Ectodermal cell (in vitro differentiated cells): Measurements from ENCODE around the gene MMP24OS. TPM values are rescaled to one million over a fixed set of nuclear protein-coding genes. Genes with fewer than 3 reads are reported as not detected.
A peak's percentile ranks its signal among the peaks of the same experiment; 100 is the strongest.

ENCODE experiments used
- H3K27ac ChIP-seq: 2 replicates; pipeline ENCODE4 v1.7.0; 2013; ENCODE audit warnings: mild to moderate bottlenecking, low read depth, low read length; ENCODE audit not compliant: insufficient read depth, poor library complexity, severe bottlenecking
- H3K27me3 ChIP-seq: 2 replicates; pipeline ENCODE4 v1.7.0; 2013; ENCODE audit warnings: mild to moderate bottlenecking, low read length; ENCODE audit not compliant: insufficient read depth, control insufficient read depth, poor library complexity, severe bottlenecking
- H3K36me3 ChIP-seq: one replicate; pipeline ENCODE4 v1.7.0; 2013; ENCODE audit warnings: low read length; ENCODE audit not compliant: control insufficient read depth, insufficient read depth
- H3K4me1 ChIP-seq: one replicate; pipeline ENCODE4 v1.7.0; 2013; ENCODE audit warnings: low read length; ENCODE audit not compliant: control insufficient read depth, insufficient read depth
- H3K4me3 ChIP-seq: 2 replicates; pipeline ENCODE4 v1.7.0; 2013; ENCODE audit warnings: low read depth, low read length, control low read depth; ENCODE audit not compliant: insufficient read depth
- H3K9me3 ChIP-seq: 2 replicates; pipeline ENCODE4 v1.7.0; 2013; ENCODE audit warnings: mild to moderate bottlenecking, low read length, moderate library complexity; ENCODE audit not compliant: control insufficient read depth
- WGBS, 2 experiments: methylation state at CpG; one replicate each; pipeline ENCODE4 v1.1.7; 2013; ENCODE audit warnings: missing lambda C conversion rate in 2 of 2; 5-methylcytosine and 5-hydroxymethylcytosine counted together
- polyA plus RNA-seq, 4 experiments: library from polyadenylated mRNA; stranded (reverse); fragments of 50-300 nt; gene quantifications; one replicate each; pipeline ENCODE4 v1.2.3, GENCODE V29; 2013

Gene MMP24OS
- 44.7 TPM for polyA plus RNA-seq (2013, experiment 1 of 4)
- polyA plus RNA-seq (2013, experiment 2 of 4) = 41.8 TPM
- 49.5 TPM for polyA plus RNA-seq (2013, experiment 3 of 4)
- 55.7 TPM for polyA plus RNA-seq (2013, experiment 4 of 4)

DNA sequence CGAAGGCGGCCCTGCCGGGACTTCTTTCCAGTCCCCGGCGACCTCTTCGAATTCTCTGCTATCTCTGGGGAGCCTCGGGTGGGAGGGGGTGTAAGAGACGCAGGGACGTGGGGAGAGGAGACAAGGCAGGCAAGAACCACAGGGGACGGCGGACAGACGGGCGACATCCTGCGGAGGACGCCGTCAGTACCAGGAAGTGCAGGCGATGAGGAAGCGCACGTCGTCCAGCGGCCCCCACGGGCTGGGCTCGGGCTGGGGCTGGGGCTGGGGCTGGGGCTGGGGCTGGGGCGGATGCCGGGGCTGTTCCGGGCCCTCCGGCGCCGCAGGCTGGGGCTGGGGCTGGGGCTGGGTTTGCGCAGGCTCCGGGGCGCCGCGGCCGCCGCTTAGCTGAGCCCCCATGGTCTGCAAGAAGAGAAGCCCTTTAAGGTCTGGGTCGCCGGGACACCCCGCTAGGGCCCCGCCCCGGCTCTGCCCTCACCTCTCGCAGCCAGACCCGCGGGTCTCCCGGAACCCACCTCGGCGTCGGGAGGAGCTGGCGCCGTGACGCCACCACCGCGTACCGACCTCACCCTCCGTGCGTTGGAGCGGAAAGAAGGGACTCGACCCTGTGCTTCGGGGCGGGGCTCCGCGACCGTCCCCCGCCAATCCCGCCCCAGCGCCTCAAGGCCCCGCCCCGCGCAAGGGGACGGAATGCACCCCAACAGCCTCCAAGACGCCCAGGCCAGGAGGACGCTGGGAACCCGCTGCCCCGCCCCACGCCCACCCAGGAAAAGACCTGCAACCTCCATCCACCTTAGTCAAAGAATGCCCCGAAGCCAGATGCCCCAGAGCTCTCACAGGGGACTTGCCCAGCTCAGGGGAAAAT is at the start of gene MMP24OS:
TSS of gene MMP24OS (minus strand) at position 592 of the 865 bp plus-strand sequence. CDS start at position 399, 193 bp downstream.
- peak within 1 kb of the TSS; percentile 75 for H3K27ac ChIP-seq
- no peaks in the 10 kb centered on the region for H3K27me3 ChIP-seq
- no peaks in the 10 kb centered on the region for H3K9me3 ChIP-seq
- WGBS, 2 experiments = 1% methylated on average over 76 of the region's 76 CpGs
- peak within 1 kb of the TSS; percentile 72 for H3K4me3 ChIP-seq
- H3K4me1 ChIP-seq = no peaks in the 10 kb centered on the region
- H3K36me3 ChIP-seq = peaks cover 29% of the 10 kb centered on the region

DNA sequence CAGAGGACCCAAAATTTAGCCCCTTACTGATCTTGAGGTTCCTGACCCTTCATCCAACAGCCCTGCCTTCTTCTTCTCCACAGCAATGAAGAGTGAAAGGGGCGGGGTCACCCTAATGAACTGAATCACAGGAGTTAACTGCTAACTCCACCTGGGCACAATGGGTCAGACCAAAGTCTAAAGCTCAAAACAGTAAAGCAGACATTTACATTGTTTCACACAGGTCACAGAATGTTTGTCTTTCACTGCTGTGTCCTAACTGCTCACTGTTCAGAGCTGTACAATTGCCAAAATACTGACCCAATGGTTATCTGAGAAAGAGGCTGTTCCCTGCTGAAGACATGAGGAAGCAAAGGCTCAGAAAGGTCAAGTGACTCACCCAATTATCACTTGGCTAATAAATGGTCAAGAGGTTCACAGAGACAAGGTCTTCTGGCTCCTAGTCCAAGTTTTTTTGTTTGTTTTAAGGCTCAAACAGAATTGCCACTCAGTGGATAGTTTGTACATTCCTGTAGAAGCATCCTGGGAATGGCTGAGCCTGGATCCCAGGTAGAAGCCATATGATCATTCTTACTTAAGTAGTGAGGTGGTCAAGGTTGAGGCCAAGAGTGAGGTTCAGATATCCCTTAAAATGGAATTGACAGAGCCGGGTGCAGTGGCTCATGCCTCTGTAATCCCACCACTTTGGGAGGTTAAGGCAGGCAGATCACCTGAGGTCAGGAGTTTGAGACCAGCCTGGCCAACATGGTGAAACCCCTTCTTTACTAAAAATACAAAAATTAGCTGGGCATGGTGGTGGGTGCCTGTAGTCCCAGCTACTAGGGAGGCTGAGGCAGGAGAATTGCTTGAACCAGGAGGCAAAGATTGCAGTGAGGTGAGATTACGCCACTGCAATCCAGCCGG is 49.4 kb upstream of the MMP24OS start:
- H3K9me3 ChIP-seq = no peaks in the 10 kb centered on the region
- no peaks in the 10 kb centered on the region for H3K36me3 ChIP-seq
- no peaks in the 10 kb centered on the region for H3K27me3 ChIP-seq
- 90 to 93% methylated on average over 4 of the region's 4 CpGs for WGBS, 2 experiments
- peaks cover 2% of the 10 kb centered on the region for H3K4me1 ChIP-seq
- no peak overlapping the region for H3K4me3 ChIP-seq
- H3K27ac ChIP-seq = no peak overlapping the region

DNA sequence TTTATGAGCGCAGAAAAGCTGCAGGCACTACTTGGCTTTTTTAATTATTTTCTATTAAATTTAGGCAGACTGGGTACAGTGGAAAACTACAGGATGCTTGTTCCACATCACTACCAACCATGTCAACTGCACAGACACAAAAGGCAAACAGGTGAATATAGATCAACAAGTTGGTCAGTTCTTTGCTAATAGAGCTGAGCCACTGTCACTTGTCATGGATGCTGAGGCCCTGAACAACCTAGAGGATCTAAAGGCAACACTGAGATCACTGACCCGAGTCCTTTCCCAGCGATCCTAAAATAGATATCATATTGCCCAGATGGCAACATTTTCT is 48.8 kb upstream of the MMP24OS start:
- 81 to 93% methylated on average over 3 of the region's 3 CpGs for WGBS, 2 experiments
- no peak overlapping the region for H3K27ac ChIP-seq

DNA sequence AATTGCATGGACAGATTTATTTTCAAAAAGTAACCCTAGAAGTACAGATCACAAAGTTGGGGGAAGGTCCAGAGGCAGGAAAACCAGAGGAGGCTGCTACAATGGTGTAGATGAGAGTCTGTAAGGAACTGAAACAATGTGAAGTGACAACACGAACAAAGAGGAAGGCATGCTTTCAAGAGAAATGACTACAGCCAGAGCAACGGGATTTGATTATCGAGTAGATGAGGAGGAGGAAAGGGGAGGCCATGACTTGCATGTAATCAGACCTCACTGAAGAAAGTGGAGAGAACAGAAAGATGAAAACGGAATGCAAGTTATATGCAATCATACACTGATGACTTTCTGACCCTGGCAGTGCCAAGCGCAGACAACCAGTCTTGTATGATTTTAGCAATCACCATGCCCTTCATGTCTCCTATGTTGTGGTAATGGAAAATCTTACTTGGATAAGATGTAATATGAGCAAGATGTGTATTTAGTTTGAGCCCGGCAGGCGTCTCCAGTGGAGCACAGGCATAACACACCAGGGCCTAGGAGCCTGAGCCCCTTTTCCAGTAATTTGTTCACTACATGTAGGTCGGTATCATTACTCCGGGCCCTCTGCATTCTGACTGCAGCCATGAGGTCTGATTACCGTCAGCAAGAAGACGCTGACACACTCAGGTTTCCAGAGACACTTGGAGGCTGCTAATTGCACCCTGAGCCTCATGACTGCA is 48.3 kb upstream of the MMP24OS start:
- Histone ChIP-seq H3K27ac (no peak overlapping the region), H3K4me3 (no peak overlapping the region), H3K9me3 (no peaks in the 10 kb centered on the region), H3K36me3 (no peaks in the 10 kb centered on the region), H3K4me1 (peaks cover 2% of the 10 kb centered on the region), H3K27me3 (no peaks in the 10 kb centered on the region)
- WGBS, 2 experiments = 85 to 90% methylated on average over 11 of the region's 11 CpGs

More for the DNA sequence above, 48.8 kb upstream of the MMP24OS start:
- Histone ChIP-seq H3K36me3 (no peaks in the 10 kb centered on the region), H3K27me3 (no peaks in the 10 kb centered on the region), H3K9me3 (no peaks in the 10 kb centered on the region), H3K4me3 (no peak overlapping the region), H3K4me1 (peaks cover 2% of the 10 kb centered on the region)

DNA sequence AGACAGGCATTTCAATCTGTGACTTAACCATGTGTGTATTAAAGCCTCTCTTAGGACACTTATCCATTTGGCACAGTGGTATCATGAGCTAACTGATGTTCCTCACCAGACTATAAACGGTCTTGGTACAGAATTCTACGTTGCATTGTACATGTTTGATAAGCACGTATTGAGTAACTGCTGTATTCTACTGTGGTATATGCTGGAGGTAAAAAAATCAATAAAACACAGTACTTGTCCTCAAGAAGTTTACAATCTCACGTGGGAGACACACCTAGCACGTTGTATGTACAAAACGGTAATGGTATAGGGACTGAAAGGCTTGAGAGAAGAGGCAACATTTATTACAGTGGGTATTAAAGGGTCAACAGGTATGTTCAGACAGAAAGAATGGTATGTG is 47.5 kb upstream of the MMP24OS start:
- Histone ChIP-seq H3K4me3 (no peak overlapping the region), H3K27ac (no peak overlapping the region), H3K27me3 (no peaks in the 10 kb centered on the region), H3K9me3 (no peaks in the 10 kb centered on the region), H3K4me1 (peaks cover 2% of the 10 kb centered on the region), H3K36me3 (no peaks in the 10 kb centered on the region)
- 95% methylated on average over 6 of the region's 6 CpGs for WGBS, 2 experiments

DNA sequence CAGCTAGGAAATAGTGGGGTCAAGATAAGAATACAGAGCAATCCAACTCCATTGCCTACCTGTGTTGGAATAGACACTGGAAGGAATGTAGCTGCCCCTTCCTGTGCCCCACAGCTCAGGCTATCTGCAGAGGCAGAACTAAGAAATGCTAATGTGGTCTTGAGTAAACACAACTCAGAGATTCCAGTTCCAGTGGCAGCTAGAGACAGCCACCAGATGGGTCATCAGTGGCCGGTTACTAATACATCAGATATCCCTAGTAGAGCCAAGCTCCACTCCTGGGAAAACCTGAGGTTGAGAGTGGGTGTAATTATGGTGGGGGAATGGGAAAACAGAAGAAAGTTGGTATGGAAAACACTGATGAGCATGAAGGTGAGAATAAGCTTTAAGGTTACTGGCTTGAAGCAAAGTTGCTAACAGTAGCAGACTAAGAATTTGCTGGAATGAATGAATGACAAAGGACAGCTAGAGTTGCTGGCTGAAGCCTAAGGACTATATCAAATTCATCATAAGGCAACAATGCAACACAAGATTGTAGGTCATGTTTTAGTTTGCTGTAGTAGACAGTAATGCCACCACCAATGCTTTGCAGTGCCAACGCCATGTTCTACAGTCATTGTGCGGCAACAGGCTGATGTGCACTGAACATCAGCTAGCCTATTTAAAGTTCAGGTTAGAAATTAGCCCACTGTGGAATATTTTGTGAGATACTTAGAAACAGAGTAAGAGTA is 42.6 kb upstream of the MMP24OS start:
- Histone ChIP-seq H3K27ac (no peak overlapping the region), H3K4me3 (no peak overlapping the region), H3K4me1 (no peaks in the 10 kb centered on the region), H3K27me3 (no peaks in the 10 kb centered on the region), H3K36me3 (no peaks in the 10 kb centered on the region), H3K9me3 (no peaks in the 10 kb centered on the region)
- 91 to 93% methylated on average over 3 of the region's 3 CpGs for WGBS, 2 experiments

DNA sequence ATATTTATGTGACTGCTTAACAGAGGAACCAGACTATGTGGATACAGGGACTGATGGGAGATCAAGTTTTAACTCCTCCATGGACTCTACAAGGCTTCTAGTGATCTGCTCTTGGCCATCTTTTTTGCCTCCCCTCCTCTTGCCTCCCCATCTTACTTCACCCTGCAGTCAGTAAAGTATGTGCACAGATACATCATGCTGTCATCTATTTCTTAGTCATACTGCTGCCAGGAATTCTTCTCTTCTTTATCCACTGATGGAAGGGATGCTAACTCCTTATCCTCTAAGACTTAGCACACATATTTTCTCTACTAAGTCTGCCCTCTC is 41.9 kb upstream of the MMP24OS start:
- Histone ChIP-seq H3K27ac (no peak overlapping the region), H3K9me3 (no peaks in the 10 kb centered on the region), H3K36me3 (no peaks in the 10 kb centered on the region), H3K27me3 (no peaks in the 10 kb centered on the region), H3K4me1 (no peaks in the 10 kb centered on the region), H3K4me3 (no peak overlapping the region)

DNA sequence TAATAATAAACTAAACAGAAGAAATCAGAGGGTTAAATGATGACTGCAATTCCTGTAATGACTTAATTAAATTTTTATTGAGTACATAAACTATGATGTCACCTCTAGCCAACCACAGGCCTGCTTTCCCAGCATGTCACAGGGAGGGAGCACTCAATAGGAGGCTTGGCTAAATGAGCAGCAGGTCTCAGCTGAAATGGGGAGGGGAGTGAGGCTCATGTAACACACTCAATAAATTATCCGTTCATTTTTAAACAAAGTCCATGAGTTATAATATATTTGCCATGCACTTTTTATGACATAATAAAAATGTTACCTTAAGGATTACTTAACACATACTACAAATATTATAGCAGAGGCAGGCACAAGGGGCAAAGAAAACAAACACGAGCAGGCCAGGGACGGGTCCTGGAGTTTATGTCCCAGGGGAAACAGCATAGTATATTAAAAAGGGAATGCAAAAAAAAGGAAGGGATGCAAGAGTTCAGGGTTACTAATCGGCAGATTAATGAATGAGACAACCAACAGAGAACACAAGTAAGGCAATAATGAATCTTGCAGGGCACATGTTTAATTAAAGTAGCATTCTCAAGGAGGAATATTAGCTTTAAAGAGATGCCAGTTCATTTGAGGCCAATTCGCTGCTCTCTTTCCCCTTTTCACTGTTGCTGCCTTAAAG is 41.4 kb upstream of the MMP24OS start:
- Histone ChIP-seq H3K4me1 (no peaks in the 10 kb centered on the region), H3K36me3 (no peaks in the 10 kb centered on the region), H3K9me3 (no peaks in the 10 kb centered on the region), H3K27ac (no peak overlapping the region), H3K4me3 (no peak overlapping the region), H3K27me3 (no peaks in the 10 kb centered on the region)
- 89 to 90% methylated on average over 4 of the region's 5 CpGs for WGBS, 2 experiments

DNA sequence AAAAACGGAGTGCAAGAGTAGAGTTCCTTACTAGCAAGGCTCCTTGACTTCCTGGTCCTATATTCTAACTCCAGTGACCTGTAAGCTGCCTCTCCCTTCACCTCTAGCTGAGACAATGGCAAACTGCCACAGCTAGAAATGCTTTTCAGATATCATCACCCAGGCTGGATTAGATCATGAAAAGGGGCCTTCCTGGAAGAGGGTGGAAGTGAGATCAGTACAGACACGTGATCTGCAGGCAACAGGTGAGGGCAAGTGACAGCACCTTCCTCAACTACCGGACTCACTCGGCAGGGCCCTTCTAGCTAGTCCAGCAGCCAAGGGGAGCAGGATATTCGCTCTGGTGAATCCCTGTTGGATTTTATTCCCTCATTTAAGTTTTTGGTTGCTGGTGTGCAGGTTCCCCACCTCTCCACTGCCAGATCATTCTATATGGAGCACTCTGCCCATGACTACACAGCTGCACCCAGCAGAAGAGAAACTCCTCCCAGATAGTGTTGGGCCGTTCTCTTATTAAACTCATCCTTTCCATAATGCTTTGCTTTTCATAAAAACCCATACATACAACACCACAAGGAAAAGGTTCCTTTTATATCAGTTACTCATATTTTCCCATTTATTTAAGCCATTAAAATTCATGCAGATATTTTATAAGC is 40.7 kb upstream of the MMP24OS start:
- no peaks in the 10 kb centered on the region for H3K9me3 ChIP-seq
- no peak overlapping the region for H3K4me3 ChIP-seq
- no peaks in the 10 kb centered on the region for H3K27me3 ChIP-seq
- H3K36me3 ChIP-seq = no peaks in the 10 kb centered on the region
- H3K4me1 ChIP-seq = no peaks in the 10 kb centered on the region
- no peak overlapping the region for H3K27ac ChIP-seq
- WGBS, 2 experiments = 90 to 93% methylated on average over 6 of the region's 6 CpGs
